Astrocyte of the cerebellum (primary cell): ENCODE results near the gene PGBD5.
"Not testable (repeated sequence)": the region's sequence is repeated elsewhere in the genome, so short reads cannot be mapped to it uniquely, and the experiment has no call there.

Experiments
- DNase-seq: peaks from one replicate; pipeline ENCODE4 v3.0.0-alpha.2; 2011; ENCODE audit warnings: low read depth
- H3K4me3 ChIP-seq: 2 replicates; pipeline ENCODE4 v1.5.1; 2011; ENCODE audit warnings: mild to moderate bottlenecking, low read depth, low read length, moderate library complexity
- in situ Hi-C: cut with HindIII; loops from 2 replicates; pipeline ENCODE4 v1.10.0; 2017; ENCODE audit warnings: low sequenced_read_pairs
- TF ChIP-seq, protein P1 (sequence below): IDR thresholded peaks from 2 replicates; pipeline ENCODE4 v1.5.1; 2012; ENCODE audit warnings: low read length, low read depth, moderate library complexity, mild to moderate bottlenecking; ENCODE audit errors: missing control alignments

The PGBD5 gene

GRCh38 chr1:230422221-230422981, 3.7 kb downstream of the PGBD5 start:
- DNase-seq, result no peak
- H3K4me3 ChIP-seq, result no peak overlapping the region
- TF ChIP-seq, protein P1, sequence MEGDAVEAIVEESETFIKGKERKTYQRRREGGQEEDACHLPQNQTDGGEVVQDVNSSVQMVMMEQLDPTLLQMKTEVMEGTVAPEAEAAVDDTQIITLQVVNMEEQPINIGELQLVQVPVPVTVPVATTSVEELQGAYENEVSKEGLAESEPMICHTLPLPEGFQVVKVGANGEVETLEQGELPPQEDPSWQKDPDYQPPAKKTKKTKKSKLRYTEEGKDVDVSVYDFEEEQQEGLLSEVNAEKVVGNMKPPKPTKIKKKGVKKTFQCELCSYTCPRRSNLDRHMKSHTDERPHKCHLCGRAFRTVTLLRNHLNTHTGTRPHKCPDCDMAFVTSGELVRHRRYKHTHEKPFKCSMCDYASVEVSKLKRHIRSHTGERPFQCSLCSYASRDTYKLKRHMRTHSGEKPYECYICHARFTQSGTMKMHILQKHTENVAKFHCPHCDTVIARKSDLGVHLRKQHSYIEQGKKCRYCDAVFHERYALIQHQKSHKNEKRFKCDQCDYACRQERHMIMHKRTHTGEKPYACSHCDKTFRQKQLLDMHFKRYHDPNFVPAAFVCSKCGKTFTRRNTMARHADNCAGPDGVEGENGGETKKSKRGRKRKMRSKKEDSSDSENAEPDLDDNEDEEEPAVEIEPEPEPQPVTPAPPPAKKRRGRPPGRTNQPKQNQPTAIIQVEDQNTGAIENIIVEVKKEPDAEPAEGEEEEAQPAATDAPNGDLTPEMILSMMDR, result no peak
- in situ Hi-C loops, result no loop called here

DNA sequence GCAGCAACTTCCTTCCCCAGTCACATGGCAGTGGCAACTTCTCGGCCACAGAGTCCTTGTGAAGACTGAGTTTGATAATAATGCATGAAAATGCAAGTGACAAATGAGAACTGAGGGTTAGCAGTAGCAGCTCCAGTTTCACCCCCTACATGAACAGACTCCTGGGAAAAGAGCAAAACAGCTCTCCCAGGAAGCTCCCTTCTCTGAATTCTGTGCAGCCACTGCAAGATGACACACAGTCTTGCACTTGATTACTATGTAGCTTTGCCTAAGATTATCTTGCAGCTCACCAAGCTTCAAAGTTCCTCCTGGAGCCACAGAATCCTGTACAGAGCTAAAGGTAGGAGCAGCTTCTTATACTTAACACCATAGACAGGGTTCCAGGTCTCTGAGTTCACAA, 4.7 kb downstream of the PGBD5 start:
- DNase-seq, result no peak
- no peak overlapping the region for H3K4me3 ChIP-seq
- TF ChIP-seq, protein P1, result no peak
- in situ Hi-C loops, result no loop called here

DNA sequence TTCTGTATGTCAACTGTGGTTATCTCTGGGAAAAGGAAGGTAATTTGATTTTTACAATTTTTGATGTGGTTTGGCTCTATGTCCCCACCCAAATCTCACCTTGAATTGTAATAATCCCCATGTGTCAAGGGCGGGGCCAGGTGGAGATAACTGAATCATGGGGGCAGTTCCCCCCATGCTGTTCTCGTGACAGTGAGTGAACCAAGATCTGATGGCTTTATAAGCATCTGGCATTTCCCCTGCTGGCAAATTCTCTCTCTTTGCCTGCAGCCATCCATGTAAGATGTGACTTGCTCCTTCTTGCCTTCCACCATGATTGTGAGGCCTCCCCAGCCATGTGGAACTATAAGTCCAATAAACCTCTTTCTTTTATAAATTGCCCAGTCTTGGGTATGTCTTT, 5.8 kb downstream of the PGBD5 start:
- H3K4me3 ChIP-seq, in situ Hi-C loops, DNase-seq: not testable (repeated sequence)

DNA sequence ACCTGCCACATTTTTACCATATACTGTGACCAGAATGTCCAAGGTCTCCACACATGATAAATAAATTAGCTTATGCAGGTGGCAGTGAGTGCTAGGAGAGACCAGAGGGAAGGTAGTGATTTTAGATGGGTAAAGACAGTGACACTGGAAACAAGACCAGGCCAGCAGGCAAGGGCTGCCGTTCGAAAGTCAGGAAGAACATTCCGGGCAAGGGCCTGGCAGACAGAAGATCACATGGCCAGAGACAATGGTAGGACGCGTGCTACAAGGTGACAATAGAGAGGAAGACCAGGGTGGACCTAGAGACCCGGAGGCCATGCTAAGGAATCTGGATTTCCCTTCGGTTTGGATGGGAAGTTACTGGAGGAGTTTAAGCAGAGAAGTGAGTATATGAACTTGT, 9.7 kb downstream of the PGBD5 start:
- no peak for DNase-seq
- no peak overlapping the region for H3K4me3 ChIP-seq
- in situ Hi-C loops, result no loop called here
- TF ChIP-seq, protein P1, result no peak

DNA sequence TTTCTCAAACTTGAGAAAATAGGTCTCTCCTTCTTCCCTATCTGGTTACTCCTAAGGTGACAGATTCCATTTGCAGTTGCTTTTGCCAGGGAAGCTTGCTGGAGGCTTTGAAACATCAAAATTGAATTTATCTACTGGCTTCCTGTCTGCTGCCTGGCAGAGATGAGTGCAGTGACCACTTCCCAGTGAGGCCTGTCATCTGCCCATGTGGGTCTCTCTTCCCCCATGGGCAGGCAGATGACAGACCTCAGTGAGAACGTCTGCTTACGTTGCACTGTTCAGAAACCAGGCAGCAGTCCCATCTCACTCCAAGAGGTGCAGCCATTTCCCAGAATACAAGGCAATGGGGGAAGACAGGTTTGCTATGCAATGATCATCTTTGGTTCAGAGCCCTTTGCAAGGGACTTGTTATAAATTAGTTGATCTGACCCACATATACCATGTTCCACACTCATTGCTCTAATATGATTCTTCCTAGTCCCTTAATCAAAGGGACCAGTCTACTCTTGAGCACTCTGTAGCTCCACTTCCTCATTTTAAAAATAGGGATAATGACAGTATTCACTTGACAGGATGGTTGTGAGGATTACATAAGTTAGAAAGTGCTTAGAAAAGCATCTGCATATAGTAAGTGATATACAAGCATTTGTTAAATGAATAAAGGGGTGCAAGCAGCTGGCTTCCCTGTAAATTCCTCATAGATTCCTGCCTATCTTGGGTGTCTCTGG, 10.6 kb downstream of the PGBD5 start:
- no peak overlapping the region for H3K4me3 ChIP-seq
- no peak for DNase-seq
- in situ Hi-C loops, result no loop called here
- TF ChIP-seq, protein P1, result no peak

DNA sequence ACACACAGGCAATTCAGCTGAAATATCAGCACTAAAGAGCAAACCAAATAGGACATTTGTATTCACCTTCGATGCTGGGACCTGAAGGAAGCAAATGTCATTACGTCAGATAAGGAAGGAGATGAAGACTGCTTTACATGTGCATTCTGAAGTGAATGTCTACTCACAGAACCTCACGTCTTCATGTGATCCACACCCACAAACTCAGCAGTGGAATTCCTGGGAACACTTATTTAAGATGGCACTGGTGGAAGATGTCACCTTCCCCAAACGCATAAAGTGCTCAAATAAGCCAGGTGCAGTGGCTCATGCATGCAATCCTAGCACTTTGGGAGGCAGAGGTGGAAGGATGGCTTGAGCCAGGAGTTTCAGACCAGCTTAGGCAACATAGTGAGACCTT, 11.4 kb downstream of the PGBD5 start:
- TF ChIP-seq, protein P1, result no peak
- DNase-seq, result no peak
- H3K4me3 ChIP-seq, result no peak overlapping the region
- in situ Hi-C loops, result no loop called here

DNA sequence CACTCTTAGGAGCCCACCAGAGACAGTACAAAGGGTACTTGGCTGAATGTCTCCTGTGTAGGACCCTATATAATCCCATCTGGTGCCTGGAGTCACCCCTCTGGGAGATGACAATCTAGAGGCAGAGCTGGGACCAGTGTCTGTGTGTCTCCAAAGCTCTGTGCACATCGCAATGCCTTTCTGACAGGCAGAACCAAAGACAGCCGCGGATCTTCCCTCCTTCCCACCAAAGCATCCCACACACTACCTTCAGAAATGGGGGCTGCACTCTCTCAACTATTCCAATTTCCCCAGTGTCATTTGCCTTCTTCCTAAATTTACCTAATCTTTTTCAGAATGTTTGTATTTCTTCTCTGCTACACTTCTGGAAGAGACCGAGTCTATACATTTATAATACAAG, 12.0 kb downstream of the PGBD5 start:
- DNase-seq, result no peak
- TF ChIP-seq, protein P1, result no peak
- H3K4me3 ChIP-seq, result no peak overlapping the region
- in situ Hi-C loops, result no loop called here
